H54 (cell line): ENCODE results near the gene LEKR1.

ENCODE experiments used
- DNase-seq: peaks from one replicate; pipeline ENCODE4 v3.0.0; 2011; ENCODE audit warnings: low spot score, mixed read lengths; ENCODE audit not compliant: insufficient read length
- FAIRE-seq: peaks from 3 replicates; lab custom pipeline; 2011; peaks lifted over from hg19 to GRCh38; lab: Jason Lieb, UNC
- POLR2A ChIP-seq: IDR thresholded peaks from 2 replicates; pipeline ENCODE4 v1.6.1; 2011; ENCODE audit warnings: low read depth, mild to moderate bottlenecking, low read length

LEKR1 gene

GRCh38 chr3:156978481-156978961, 152.4 kb downstream of the LEKR1 start:
- FAIRE-seq (no peak), DNase-seq (no peak)
- TF ChIP-seq POLR2A = no peak

GRCh38 chr3:156981005-156981404, 154.9 kb downstream of the LEKR1 start:
- no peak for TF ChIP-seq POLR2A
- FAIRE-seq = no peak
- DNase-seq = no peak

GRCh38 chr3:156983559-156983958, 157.4 kb downstream of the LEKR1 start:
- no peak for TF ChIP-seq POLR2A
- DNase-seq = no peak
- FAIRE-seq = no peak

- no peak for FAIRE-seq
- TF ChIP-seq POLR2A = no peak
- no peak for DNase-seq
Measured at GRCh38 chr3:156985711-156986110, 159.6 kb downstream of the LEKR1 start.

GRCh38 chr3:156987946-156988345, 161.8 kb downstream of the LEKR1 start:
- FAIRE-seq = no peak
- DNase-seq = no peak
- no peak for TF ChIP-seq POLR2A

- DNase-seq (no peak), FAIRE-seq (no peak)
- TF ChIP-seq POLR2A = no peak
Measured at GRCh38 chr3:156997351-156997750, 171.2 kb downstream of the LEKR1 start.

- no peak for DNase-seq
- TF ChIP-seq POLR2A = no peak
- FAIRE-seq = no peak
Measured at GRCh38 chr3:157001221-157001957, 175.2 kb downstream of the LEKR1 start.

GRCh38 chr3:157021679-157022078, 195.5 kb downstream of the LEKR1 start:
- TF ChIP-seq POLR2A = no peak
- FAIRE-seq (no peak), DNase-seq (no peak)

- FAIRE-seq (no peak), DNase-seq (no peak)
- no peak for TF ChIP-seq POLR2A
Measured at GRCh38 chr3:157023226-157023625, 197.1 kb downstream of the LEKR1 start.

- FAIRE-seq = no peak
- TF ChIP-seq POLR2A = no peak
- DNase-seq = no peak
Measured at GRCh38 chr3:157026091-157026490, 199.9 kb downstream of the LEKR1 start.

GRCh38 chr3:157027861-157028745, 201.9 kb downstream of the LEKR1 start:
- no peak for TF ChIP-seq POLR2A
- DNase-seq (no peak), FAIRE-seq (peak; percentile 74)

GRCh38 chr3:157029365-157029790, 203.2 kb downstream of the LEKR1 start:
- FAIRE-seq (no peak), DNase-seq (no peak)
- TF ChIP-seq POLR2A = no peak

- FAIRE-seq (no peak), DNase-seq (no peak)
- TF ChIP-seq POLR2A = no peak
Measured at GRCh38 chr3:157030712-157031111, 204.6 kb downstream of the LEKR1 start.

GRCh38 chr3:157033001-157033400, 206.8 kb downstream of the LEKR1 start:
- DNase-seq (no peak), FAIRE-seq (peak; percentile 62)
- no peak for TF ChIP-seq POLR2A
